Testis (tissue), 3 donors: ENCODE results near the gene S100A9. TPM values are rescaled to one million over a fixed set of nuclear protein-coding genes. Genes with fewer than 3 reads are reported as not detected.

Source experiments
- DNase-seq: peaks from one replicate; pipeline ENCODE4 v3.0.0-alpha.2; 2019
- H3K27ac ChIP-seq, 2 donors: fragments of 200-600 bp; sonication (generic); one replicate each; pipeline ENCODE4 v1.5.1; 2019
- H3K27me3 ChIP-seq: fragments of 200-600 bp; sonication (generic); one replicate; pipeline ENCODE4 v1.5.1; 2019
- H3K36me3 ChIP-seq: fragments of 200-600 bp; sonication (generic); one replicate; pipeline ENCODE4 v1.5.1; 2017; ENCODE audit warnings: low read depth; ENCODE audit errors: missing control alignments
- H3K4me1 ChIP-seq: fragments of 200-600 bp; sonication (generic); one replicate; pipeline ENCODE4 v1.5.1; 2019
- H3K4me3 ChIP-seq, 2 donors: fragments of 200-600 bp; sonication (generic); one replicate each; pipeline ENCODE4 v1.5.1; 2017 to 2019
- H3K9me3 ChIP-seq: fragments of 200-600 bp; sonication (generic); one replicate; pipeline ENCODE4 v1.5.1; 2017
- POLR2A ChIP-seq: fragments of 450-650 bp; IDR thresholded peaks from one replicate; pipeline ENCODE4 v1.6.1; 2017; ENCODE audit warnings: antibody characterized with exemption, mild to moderate bottlenecking, moderate library complexity
- WGBS, 2 donors: methylation state at CpG; one replicate each; pipeline ENCODE4 v1.1.5; 2018; 5-methylcytosine and 5-hydroxymethylcytosine counted together
- intact Hi-C: fragments of 100-400 bp; cut with DNase I; formaldehyde crosslinking; loops from one replicate; pipeline ENCODE4 v1.15.1; 2023; ENCODE audit warnings: low total_unique reads
- polyA plus RNA-seq: library from polyadenylated mRNA; stranded (reverse); fragments of 350-450 nt; fragmentation: Illumina TruSeq; extraction: RNeasy Lipid Tissue Mini Kit (QIAGEN cat#74804); gene quantifications from one replicate; pipeline ENCODE4 v1.2.3, GENCODE V29; 2014; ENCODE audit warnings: low read depth, low replicate concordance; ENCODE audit not compliant: insufficient read depth
- total RNA-seq, 2 donors: library from RNA; depleted of rRNA; stranded (reverse); fragments of >200 nt; gene quantifications; one replicate each; pipeline ENCODE4 v1.2.3, GENCODE V29; 2016
- TF ChIP-seq, protein P1 (sequence below), 3 experiments: fragments of 450-650 bp in 2 of 3; fragments of 200-600 bp in 1 of 3; sonication (generic) in 1 of 3; IDR thresholded peaks; one replicate each; pipeline ENCODE4 v1.5.1; 2016 to 2019; ENCODE audit warnings: antibody characterized with exemption in 3 of 3, mild to moderate bottlenecking in 2 of 3, moderate library complexity in 1 of 3

S100A9 gene
- total and polyA plus RNA-seq, 3 donors from 2014 or later: 4.6 to 36.6 (median 10.7) TPM

DNA sequence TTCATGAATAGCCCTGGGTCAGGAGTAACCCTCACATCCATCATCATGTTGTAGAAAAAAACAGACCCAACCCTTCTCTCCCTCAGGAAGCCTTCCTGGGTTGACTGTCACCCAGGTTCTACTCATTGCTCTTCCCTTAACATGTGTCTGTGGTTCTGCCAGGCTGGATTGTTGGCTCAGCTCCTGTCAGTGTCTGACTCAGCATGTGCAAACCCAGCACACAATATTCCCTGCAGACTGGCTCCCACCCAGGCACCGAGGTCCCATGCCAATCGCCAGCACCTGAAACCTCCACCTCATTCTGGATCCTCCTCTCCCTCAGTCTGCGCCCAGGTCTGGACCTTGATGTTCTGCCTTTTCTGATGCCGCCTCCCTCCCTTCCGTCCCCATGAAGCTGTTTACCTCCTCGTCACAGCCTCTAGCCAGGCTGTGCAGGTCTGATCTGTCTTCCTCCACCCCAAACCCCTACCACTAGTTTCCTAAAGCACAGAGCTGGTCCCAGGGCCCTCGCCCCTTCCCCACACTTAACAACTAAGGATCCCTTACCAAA lies 37.6 kb downstream of the S100A9 start:
- Histone ChIP-seq H3K27me3 (no peaks in the 10 kb centered on the region), H3K9me3 (no peaks in the 10 kb centered on the region), H3K27ac (no peak overlapping the region), H3K4me3 (no peak overlapping the region), H3K4me1 (no peaks in the 10 kb centered on the region), H3K36me3 (no peaks in the 10 kb centered on the region)
- 85 to 90% methylated on average over 7 of the region's 7 CpGs for WGBS, 2 donors
- intact Hi-C loops: no loop called here
- no peak for DNase-seq
- TF ChIP-seq, protein P1, sequence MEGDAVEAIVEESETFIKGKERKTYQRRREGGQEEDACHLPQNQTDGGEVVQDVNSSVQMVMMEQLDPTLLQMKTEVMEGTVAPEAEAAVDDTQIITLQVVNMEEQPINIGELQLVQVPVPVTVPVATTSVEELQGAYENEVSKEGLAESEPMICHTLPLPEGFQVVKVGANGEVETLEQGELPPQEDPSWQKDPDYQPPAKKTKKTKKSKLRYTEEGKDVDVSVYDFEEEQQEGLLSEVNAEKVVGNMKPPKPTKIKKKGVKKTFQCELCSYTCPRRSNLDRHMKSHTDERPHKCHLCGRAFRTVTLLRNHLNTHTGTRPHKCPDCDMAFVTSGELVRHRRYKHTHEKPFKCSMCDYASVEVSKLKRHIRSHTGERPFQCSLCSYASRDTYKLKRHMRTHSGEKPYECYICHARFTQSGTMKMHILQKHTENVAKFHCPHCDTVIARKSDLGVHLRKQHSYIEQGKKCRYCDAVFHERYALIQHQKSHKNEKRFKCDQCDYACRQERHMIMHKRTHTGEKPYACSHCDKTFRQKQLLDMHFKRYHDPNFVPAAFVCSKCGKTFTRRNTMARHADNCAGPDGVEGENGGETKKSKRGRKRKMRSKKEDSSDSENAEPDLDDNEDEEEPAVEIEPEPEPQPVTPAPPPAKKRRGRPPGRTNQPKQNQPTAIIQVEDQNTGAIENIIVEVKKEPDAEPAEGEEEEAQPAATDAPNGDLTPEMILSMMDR (IDR thresholded peaks at IDR 0.05): no peak
- no peak for TF ChIP-seq POLR2A

DNA sequence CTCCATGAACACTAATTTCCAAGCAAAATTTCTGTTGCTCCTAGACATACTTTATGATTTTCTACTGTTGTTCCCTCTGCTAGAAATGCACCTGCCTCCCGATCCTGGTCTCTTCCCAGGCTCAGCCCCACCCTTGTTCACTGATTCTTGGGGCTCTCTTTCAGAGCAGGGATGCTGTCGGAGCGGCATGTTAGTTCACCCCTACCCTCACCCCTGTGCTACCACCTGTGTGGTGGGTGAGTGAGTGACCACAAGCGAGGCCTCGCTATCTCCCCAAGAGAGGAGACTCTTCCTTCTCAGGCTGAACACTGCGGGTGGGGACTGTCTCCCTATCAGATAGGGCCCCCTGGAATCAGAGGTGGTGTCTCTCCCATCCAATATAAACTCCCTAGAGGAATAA lies 38.1 kb downstream of the S100A9 start:
- Histone ChIP-seq H3K9me3 (no peaks in the 10 kb centered on the region), H3K4me1 (no peaks in the 10 kb centered on the region), H3K4me3 (no peak overlapping the region), H3K27me3 (no peaks in the 10 kb centered on the region), H3K27ac (no peak overlapping the region), H3K36me3 (no peaks in the 10 kb centered on the region)
- no peak for DNase-seq
- 84 to 87% methylated on average over 6 of the region's 6 CpGs for WGBS, 2 donors
- TF ChIP-seq POLR2A: no peak
- TF ChIP-seq, protein P1 (IDR thresholded peaks at IDR 0.05): no peak
- intact Hi-C loops: no loop called here

DNA sequence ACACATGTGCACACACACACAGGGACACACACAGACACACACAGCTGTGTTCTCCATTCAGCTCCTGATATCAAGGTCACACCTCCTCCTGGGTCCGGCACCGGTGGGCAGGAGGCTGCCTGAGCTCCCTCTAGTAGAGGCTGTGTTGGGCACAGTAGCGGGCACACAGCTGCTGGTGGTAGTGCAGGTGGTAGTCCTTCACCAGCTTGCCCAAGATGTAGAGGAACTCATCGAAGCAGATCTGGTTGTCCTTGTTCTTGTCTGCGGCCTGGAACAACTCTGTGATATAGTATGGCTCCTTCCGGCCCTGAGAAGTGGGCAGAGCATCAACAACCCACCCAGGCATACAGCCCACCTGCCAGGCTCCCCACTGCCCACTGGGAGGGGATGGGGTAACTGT lies 38.8 kb downstream of the S100A9 start:
- TF ChIP-seq, protein P1 (IDR thresholded peaks at IDR 0.05): no peak
- no peak for TF ChIP-seq POLR2A
- Histone ChIP-seq H3K9me3 (no peaks in the 10 kb centered on the region), H3K4me1 (no peaks in the 10 kb centered on the region), H3K27ac (no peak overlapping the region), H3K36me3 (no peaks in the 10 kb centered on the region), H3K27me3 (no peaks in the 10 kb centered on the region), H3K4me3 (no peak overlapping the region)
- DNase-seq: no peak
- WGBS, 2 donors: 85 to 88% methylated on average over 3 to 6 of the region's 6 CpGs
- intact Hi-C loops: no loop called here

DNA sequence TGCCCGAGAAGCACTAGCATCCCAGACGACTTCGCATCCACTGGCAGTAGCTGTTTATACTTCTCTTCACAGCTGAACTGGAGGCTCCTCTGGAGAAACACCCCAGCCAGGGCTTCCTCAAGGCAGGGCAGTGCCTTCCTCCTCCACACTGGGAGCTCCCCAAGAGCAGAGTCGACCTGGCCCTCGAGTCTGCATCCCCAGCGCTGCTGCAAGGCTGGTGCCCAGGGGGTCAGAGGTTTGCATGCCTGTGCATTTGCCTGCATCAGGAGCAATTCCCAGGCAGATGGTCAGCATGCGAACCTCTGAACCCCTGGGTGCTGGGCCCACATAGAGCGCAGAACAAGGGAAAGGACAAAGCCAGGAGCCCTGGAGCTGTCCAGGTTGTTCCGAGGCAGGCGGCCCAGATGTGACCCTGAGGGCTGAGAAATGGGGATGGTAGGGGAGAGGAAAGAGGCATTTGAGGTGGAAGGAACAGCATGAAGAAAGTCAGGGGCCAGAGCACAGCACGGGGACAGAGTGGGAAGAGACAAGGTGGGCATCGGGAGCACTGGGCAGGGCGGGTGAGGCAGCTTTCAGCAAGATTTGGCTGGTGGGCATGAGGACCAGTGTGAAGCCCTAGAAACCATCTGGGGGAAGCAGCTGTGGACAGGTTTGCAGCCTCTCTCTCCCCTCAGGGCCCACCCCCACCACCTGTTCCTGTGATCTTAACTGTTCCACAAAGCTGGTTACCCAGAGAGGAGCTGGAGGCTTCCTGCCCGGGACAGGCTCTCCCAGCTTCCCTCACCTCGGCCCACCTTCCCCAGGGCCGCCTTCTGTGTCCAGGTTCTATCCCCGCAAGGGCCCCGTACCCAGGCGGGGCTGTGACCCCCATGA lies 39.6 kb downstream of the S100A9 start:
- Histone ChIP-seq H3K27ac (no peak overlapping the region), H3K4me3 (no peak overlapping the region), H3K36me3 (no peaks in the 10 kb centered on the region), H3K9me3 (no peaks in the 10 kb centered on the region), H3K27me3 (no peaks in the 10 kb centered on the region), H3K4me1 (no peaks in the 10 kb centered on the region)
- no peak for TF ChIP-seq POLR2A
- TF ChIP-seq, protein P1 (IDR thresholded peaks at IDR 0.05): no peak
- intact Hi-C loops: no loop called here
- DNase-seq: no peak
- 83 to 90% methylated on average over 11 to 19 of the region's 19 CpGs for WGBS, 2 donors
